Cardiac ventricle fibroblast (primary cell): ENCODE results near the gene NOSIP. TPM values are rescaled to one million over a fixed set of nuclear protein-coding genes. Genes with fewer than 3 reads are reported as not detected.

ENCODE experiments used
- total RNA-seq: library from RNA; depleted of rRNA; stranded (reverse); fragments of >200 nt; gene quantifications from 2 replicates; pipeline ENCODE4 v1.2.3, GENCODE V29; 2015

Gene NOSIP
- 48.8 and 54.8 TPM in 2 replicates for total RNA-seq

GRCh38 chr19:49580264-49581006, at the start of gene NOSIP:
Gene NOSIP (minus strand): TSS chr19:49580556. CDS start chr19:49560691, 19,865 bp downstream.

GRCh38 chr19:49590971-49591730, 10.8 kb upstream of the NOSIP start, which contains the start of gene PRR12:
Gene PRR12 (plus strand): TSS chr19:49591182. CDS start chr19:49591655, 473 bp downstream.

DNA sequence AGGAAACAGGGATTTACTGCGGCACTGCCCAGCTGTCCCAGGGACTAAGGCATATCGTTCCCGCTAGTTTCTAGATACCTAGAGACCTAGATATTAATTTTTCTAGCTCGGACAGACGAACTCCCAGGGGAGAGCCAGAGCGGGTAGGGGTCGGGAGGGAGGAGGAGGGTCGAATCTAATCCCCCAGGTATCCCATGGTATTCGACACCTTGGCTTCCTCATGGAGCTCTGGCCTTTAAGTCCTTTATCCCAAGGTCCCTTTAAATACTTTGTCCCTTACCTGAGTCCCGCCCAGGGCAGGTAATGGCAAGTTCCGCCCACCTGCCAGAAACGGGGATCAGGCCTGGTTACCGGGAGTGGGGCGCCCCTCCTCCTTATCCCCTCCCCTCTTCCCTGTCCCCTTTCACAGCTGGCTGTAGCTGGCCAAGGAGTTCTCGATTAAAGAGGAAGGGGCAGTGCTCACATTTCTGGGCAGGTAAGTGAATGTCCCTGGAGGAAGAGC, 702 bp upstream of the NOSIP start, which contains the start of gene PRRG2:
Gene PRRG2 (plus strand): TSS at position 310 of the 502 bp plus-strand sequence. CDS start 1,904 bp downstream, outside the sequence.

Other genes starting within 250 kb of the NOSIP start
- gene CD37, start 245.2 kb downstream of the NOSIP start, total RNA-seq: not detected in 2 replicates
- 15.7 and 18.6 TPM in 2 replicates for gene TEAD2, start 218.1 kb downstream of the NOSIP start, total RNA-seq
- gene DKKL1, start 216.7 kb downstream of the NOSIP start, total RNA-seq: 0.50 TPM in 1 of 2 replicates, not detected in the other
- gene KASH5, start 192.3 kb downstream of the NOSIP start, total RNA-seq: not detected in 2 replicates
- gene PTH2, start 157.1 kb downstream of the NOSIP start, total RNA-seq: not detected in 2 replicates
- not detected in 2 replicates for gene GFY, start 155.2 kb downstream of the NOSIP start, total RNA-seq
- not detected in 2 replicates for gene SLC17A7, start 139.0 kb downstream of the NOSIP start, total RNA-seq
- gene PIH1D1, start 128.7 kb downstream of the NOSIP start, total RNA-seq: 53.4 and 57.2 TPM in 2 replicates
- 36.9 and 95.8 TPM in 2 replicates for gene ALDH16A1, start 127.3 kb downstream of the NOSIP start, total RNA-seq
- gene FLT3LG, start 106.3 kb downstream of the NOSIP start, total RNA-seq: 3.9 and 8.8 TPM in 2 replicates
- 2,736 and 3,240 TPM in 2 replicates for gene RPL13A, start 92.9 kb downstream of the NOSIP start, total RNA-seq
- gene RPS11, start 84.1 kb downstream of the NOSIP start, total RNA-seq: 5,849 and 6,378 TPM in 2 replicates
- gene FCGRT, start 67.9 kb downstream of the NOSIP start, total RNA-seq: 141 and 188 TPM in 2 replicates
- gene RCN3, start 52.6 kb downstream of the NOSIP start, total RNA-seq: 300 and 343 TPM in 2 replicates
- 0.29 and 3.6 TPM in 2 replicates for gene PRRG2, start 760 bp upstream of the NOSIP start, total RNA-seq
- gene PRR12, start 10.6 kb upstream of the NOSIP start, total RNA-seq: 11.5 and 12.4 TPM in 2 replicates
- gene RRAS, start 59.6 kb upstream of the NOSIP start, total RNA-seq: 68.3 and 79.6 TPM in 2 replicates
- 34.4 and 36.1 TPM in 2 replicates for gene SCAF1, start 61.7 kb upstream of the NOSIP start, total RNA-seq
- gene IRF3, start 85.3 kb upstream of the NOSIP start, total RNA-seq: 32.6 and 65.3 TPM in 2 replicates
- 3.8 and 4.4 TPM in 2 replicates for gene BCL2L12, start 85.4 kb upstream of the NOSIP start, total RNA-seq
- 117 and 145 TPM in 2 replicates for gene PRMT1, start 96.7 kb upstream of the NOSIP start, total RNA-seq
- not detected in 2 replicates for gene ADM5, start 109.0 kb upstream of the NOSIP start, total RNA-seq
- gene CPT1C, start 110.6 kb upstream of the NOSIP start, total RNA-seq: 3.7 and 11.4 TPM in 2 replicates
- 0.25 and 1.1 TPM in 2 replicates for gene TSKS, start 182.8 kb upstream of the NOSIP start, total RNA-seq
- gene AP2A1, start 186.4 kb upstream of the NOSIP start, total RNA-seq: 197 and 215 TPM in 2 replicates
- 20.1 and 24.3 TPM in 2 replicates for gene FUZ, start 232.7 kb upstream of the NOSIP start, total RNA-seq
- gene MED25, start 237.7 kb upstream of the NOSIP start, total RNA-seq: 20.5 and 22.1 TPM in 2 replicates